IMR-90 (cell line): ENCODE results near the gene TTC21B. TPM values are rescaled to one million over a fixed set of nuclear protein-coding genes. Genes with fewer than 3 reads are reported as not detected.

Experiments
- ATAC-seq: fragments of 200-7000 bp; cut with Tn5 transposase; 2 replicates; pipeline ENCODE4 v1.9.1; 2020; ENCODE audit warnings: low read depth, mild to moderate bottlenecking, moderate library complexity
- BruUV-seq: library from RNA; stranded (reverse); fragments of 400-500 nt; replicated peaks from 2 replicates; lab custom pipeline; 2021; lab: Mats Ljungman, UMichigan
- CTCF ChIA-PET: fragments of 300-600 bp; formaldehyde crosslinking; extraction: SDS; loops from one replicate; lab custom pipeline; 2021; ENCODE audit warnings: antibody characterized with exemption; lab: Yijun Ruan, JAX
- POLR2A ChIA-PET: fragments of 300-600 bp; sonication (Branson Sonifier 250); formaldehyde crosslinking; loops from one replicate; lab custom pipeline; 2022; ENCODE audit warnings: antibody characterized with exemption; ENCODE audit not compliant: unreplicated experiment; lab: Charles Lee
- DNase-seq: peaks from one replicate; pipeline ENCODE4 v3.0.0; 2013
- H2AFZ ChIP-seq: replicated peaks from 2 replicates; pipeline ENCODE3; 2013; ENCODE audit warnings: low read length, mild to moderate bottlenecking; ENCODE audit not compliant: poor library complexity
- H2AK5ac ChIP-seq: 2 replicates; pipeline ENCODE4 v1.6.1; 2013; ENCODE audit warnings: low read depth, low read length, inconsistent platforms
- H2AK9ac ChIP-seq: replicated peaks from 2 replicates; pipeline ENCODE3; 2013; ENCODE audit warnings: mild to moderate bottlenecking, low read depth, low read length, moderate library complexity; ENCODE audit not compliant: poor library complexity
- H2BK120ac ChIP-seq: 2 replicates; pipeline ENCODE4 v1.6.1; 2013; ENCODE audit warnings: low read depth, low read length, inconsistent platforms
- H2BK15ac ChIP-seq: 3 replicates; pipeline ENCODE4 v1.6.1; 2013; ENCODE audit warnings: low read depth, low read length, inconsistent platforms
- H2BK20ac ChIP-seq: 2 replicates; pipeline ENCODE4 v1.6.1; 2013; ENCODE audit warnings: low read depth, mild to moderate bottlenecking, inconsistent platforms, low read length, moderate library complexity
- H2BK5ac ChIP-seq: 2 replicates; pipeline ENCODE4 v1.6.1; 2013; ENCODE audit warnings: mild to moderate bottlenecking, low read depth, low read length, inconsistent platforms; ENCODE audit not compliant: poor library complexity, severe bottlenecking
- H3K14ac ChIP-seq: replicated peaks from 2 replicates; pipeline ENCODE4 v1.6.1; 2013; ENCODE audit warnings: low read depth, low read length, inconsistent platforms
- H3K18ac ChIP-seq: 2 replicates; pipeline ENCODE4 v1.6.1; 2013; ENCODE audit warnings: low read depth, low read length, control low read depth
- H3K23ac ChIP-seq: 2 replicates; pipeline ENCODE4 v1.6.1; 2013; ENCODE audit warnings: low read depth, low read length, inconsistent platforms
- H3K27ac ChIP-seq: 2 replicates; pipeline ENCODE4 v1.5.1; 2013; ENCODE audit warnings: mild to moderate bottlenecking, control low read depth, low read length; ENCODE audit not compliant: insufficient read depth
- H3K27me3 ChIP-seq: 2 replicates; pipeline ENCODE4 v1.6.1; 2013; ENCODE audit warnings: low read length; ENCODE audit not compliant: control insufficient read depth, insufficient read depth
- H3K36me3 ChIP-seq: 2 replicates; pipeline ENCODE4 v1.6.1; 2013; ENCODE audit warnings: low read length, mixed read lengths; ENCODE audit not compliant: control insufficient read depth, insufficient read depth
- H3K4ac ChIP-seq: 2 replicates; pipeline ENCODE4 v1.6.1; 2013; ENCODE audit warnings: low read depth, low read length, inconsistent platforms
- H3K4me1 ChIP-seq: 2 replicates; pipeline ENCODE4 v1.6.1; 2013; ENCODE audit warnings: low read length, mixed read lengths; ENCODE audit not compliant: control insufficient read depth, insufficient read depth
- H3K4me2 ChIP-seq: 2 replicates; pipeline ENCODE4 v1.6.1; 2013; ENCODE audit warnings: low read depth, mild to moderate bottlenecking, control low read depth, low read length, moderate library complexity
- H3K4me3 ChIP-seq: 2 replicates; pipeline ENCODE4 v1.5.1; 2013; ENCODE audit warnings: low read depth, mild to moderate bottlenecking, control low read depth, low read length, moderate library complexity; ENCODE audit not compliant: insufficient read depth
- H3K56ac ChIP-seq: 2 replicates; pipeline ENCODE4 v1.6.1; 2013; ENCODE audit warnings: low read length, inconsistent platforms; ENCODE audit not compliant: insufficient read depth; ENCODE audit errors: extremely low read depth
- H3K79me1 ChIP-seq, 2 experiments: 2 replicates each; pipeline ENCODE4 v1.6.1; 2013; ENCODE audit warnings: low read length in 2 of 2, inconsistent platforms in 1 of 2, low read depth in 1 of 2
- H3K9ac ChIP-seq: 2 replicates; pipeline ENCODE4 v1.6.1; 2013; ENCODE audit warnings: low read depth, low read length, control low read depth
- H3K9me1 ChIP-seq: 2 replicates; pipeline ENCODE4 v1.6.1; 2013; ENCODE audit warnings: low read length, inconsistent platforms; ENCODE audit not compliant: insufficient read depth
- H3K9me3 ChIP-seq: 2 replicates; pipeline ENCODE4 v1.6.1; 2013; ENCODE audit warnings: low read length; ENCODE audit not compliant: control insufficient read depth, insufficient read depth
- H4K20me1 ChIP-seq: 2 replicates; pipeline ENCODE4 v1.6.1; 2013; ENCODE audit warnings: low read length, inconsistent platforms; ENCODE audit not compliant: insufficient read depth
- H4K5ac ChIP-seq: 2 replicates; pipeline ENCODE4 v1.6.1; 2013; ENCODE audit warnings: mild to moderate bottlenecking, low read depth, low read length, control low read depth
- H4K8ac ChIP-seq, 2 experiments: 2 replicates each; pipeline ENCODE4 v1.6.1; 2013; ENCODE audit warnings: low read depth in 2 of 2, low read length in 2 of 2, control low read depth in 1 of 2, inconsistent platforms in 1 of 2
- H4K91ac ChIP-seq: 2 replicates; pipeline ENCODE4 v1.6.1; 2013; ENCODE audit warnings: low read depth, low read length, inconsistent platforms; ENCODE audit not compliant: insufficient read depth
- BHLHE40 ChIP-seq: fragments of 150-350 bp; IDR thresholded peaks from 2 replicates; pipeline ENCODE4 v1.6.1; 2016; ENCODE audit warnings: mild to moderate bottlenecking, low read depth, low read length
- ELK1 ChIP-seq: fragments of 150-350 bp; IDR thresholded peaks from 2 replicates; pipeline ENCODE4 v1.6.1; 2016; ENCODE audit warnings: low read depth, mild to moderate bottlenecking, low read length, moderate library complexity, borderline replicate concordance
- SMC3 ChIP-seq: fragments of 150-350 bp; IDR thresholded peaks from 2 replicates; pipeline ENCODE4 v1.6.1; 2016; ENCODE audit warnings: low read depth, mild to moderate bottlenecking, antibody characterized with exemption, low read length, moderate library complexity
- WGBS, 2 experiments: methylation state at CpG; one replicate each; pipeline versions ENCODE4 v1.1.5 to v1.1.7; 2013; ENCODE audit warnings: missing lambda C conversion rate in 2 of 2; ENCODE audit not compliant: insufficient read length in 1 of 2; ENCODE audit errors: extremely low coverage in 2 of 2; 5-methylcytosine and 5-hydroxymethylcytosine counted together
- dilution Hi-C: fragments of 300-500 bp; cut with HindIII; formaldehyde crosslinking; loops from one replicate; pipeline ENCODE4 v1.14.3; 2018; ENCODE audit warnings: low sequenced_read_pairs; ENCODE audit not compliant: unreplicated experiment
- in situ Hi-C: fragments of 300-500 bp; cut with MboI; formaldehyde crosslinking; loops from 3 replicates; pipeline ENCODE4 v1.14.3; 2019; ENCODE audit warnings: low sequenced_read_pairs, inconsistent platforms, mixed read lengths
- intact Hi-C: fragments of 100-400 bp; cut with micrococcal nuclease; formaldehyde crosslinking; loops from 2 replicates; pipeline ENCODE4 v1.10.0; 2022
- polyA plus RNA-seq, 3 experiments: library from polyadenylated mRNA; depleted of rRNA; stranded (reverse); fragments of >200 nt; gene quantifications; 2 replicates each; pipeline ENCODE4 v1.2.3, GENCODE V29; 2012; ENCODE audit warnings: low replicate concordance in 1 of 3
- total RNA-seq: library from RNA; depleted of rRNA; stranded (reverse); fragments of >200 nt; gene quantifications from 2 replicates; pipeline ENCODE4 v1.2.3, GENCODE V29; 2012
- TF ChIP-seq, protein P1 (sequence below): conservative IDR thresholded peaks from 2 replicates; pipeline ENCODE4 v1.5.1; 2012; ENCODE audit warnings: mild to moderate bottlenecking, low read depth, low read length, improper control_type of control experiment

Gene TTC21B
- total and polyA plus RNA-seq, 2 of the 4 experiments (the other 2 are of a cell fraction) = 8.0 to 17.2 TPM

- Histone ChIP-seq H3K18ac (no peak overlapping the region), H4K5ac (no peak overlapping the region), H3K36me3 (peaks cover 9% of the 10 kb centered on the region), H4K91ac (no peak overlapping the region), H2AK9ac (no peak overlapping the region), H3K4me2 (no peak overlapping the region), H2AK5ac (no peak overlapping the region), H3K27me3 (no peaks in the 10 kb centered on the region), H3K56ac (no peak overlapping the region), H4K8ac (no peak overlapping the region), H3K4me3 (no peak overlapping the region), H3K9ac (no peak overlapping the region), H2AFZ (no peak overlapping the region), H4K20me1 (no peaks in the 10 kb centered on the region), H3K27ac (no peak overlapping the region), H3K14ac (no peak overlapping the region), H2BK15ac (no peak overlapping the region), H2BK120ac (no peak overlapping the region), H2BK5ac (no peak overlapping the region), H3K23ac (no peak overlapping the region), H3K4ac (no peak overlapping the region), H2BK20ac (no peak overlapping the region), H3K9me3 (no peaks in the 10 kb centered on the region), H3K9me1 (no peaks in the 10 kb centered on the region), H3K79me1 (no peaks in the 10 kb centered on the region; a peak in 1 of 4 replicates), H3K4me1 (no peaks in the 10 kb centered on the region)
- WGBS, 2 experiments = no CpG with 5 or more reads among the region's 1 CpG
- BruUV-seq = no TSS peak
- in situ Hi-C loops = no loop called here
- DNase-seq (no peak), ATAC-seq (peak; percentile 66)
- dilution Hi-C loops = no loop called here
- intact Hi-C loops = no loop called here
- ChIA-PET POLR2A (no interaction called here), CTCF (no interaction called here)
- TF ChIP-seq SMC3 (no peak), BHLHE40 (no peak), ELK1 (no peak)
- TF ChIP-seq, protein P1, sequence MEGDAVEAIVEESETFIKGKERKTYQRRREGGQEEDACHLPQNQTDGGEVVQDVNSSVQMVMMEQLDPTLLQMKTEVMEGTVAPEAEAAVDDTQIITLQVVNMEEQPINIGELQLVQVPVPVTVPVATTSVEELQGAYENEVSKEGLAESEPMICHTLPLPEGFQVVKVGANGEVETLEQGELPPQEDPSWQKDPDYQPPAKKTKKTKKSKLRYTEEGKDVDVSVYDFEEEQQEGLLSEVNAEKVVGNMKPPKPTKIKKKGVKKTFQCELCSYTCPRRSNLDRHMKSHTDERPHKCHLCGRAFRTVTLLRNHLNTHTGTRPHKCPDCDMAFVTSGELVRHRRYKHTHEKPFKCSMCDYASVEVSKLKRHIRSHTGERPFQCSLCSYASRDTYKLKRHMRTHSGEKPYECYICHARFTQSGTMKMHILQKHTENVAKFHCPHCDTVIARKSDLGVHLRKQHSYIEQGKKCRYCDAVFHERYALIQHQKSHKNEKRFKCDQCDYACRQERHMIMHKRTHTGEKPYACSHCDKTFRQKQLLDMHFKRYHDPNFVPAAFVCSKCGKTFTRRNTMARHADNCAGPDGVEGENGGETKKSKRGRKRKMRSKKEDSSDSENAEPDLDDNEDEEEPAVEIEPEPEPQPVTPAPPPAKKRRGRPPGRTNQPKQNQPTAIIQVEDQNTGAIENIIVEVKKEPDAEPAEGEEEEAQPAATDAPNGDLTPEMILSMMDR = no peak
Observed at GRCh38 chr2:165927774-165928173, 25.8 kb downstream of the TTC21B start.
